GM12873 (cell line): ENCODE results near the gene CYP3A4.

ENCODE experiments used
- CTCF ChIP-seq: IDR thresholded peaks from 2 replicates; pipeline ENCODE4 v1.5.1; 2012; ENCODE audit warnings: low read depth, mild to moderate bottlenecking, moderate library complexity, low read length, control low read depth; ENCODE audit not compliant: insufficient read depth; ENCODE audit errors: missing control alignments

Gene CYP3A4

GRCh38 chr7:99752356-99752755 lies 31.6 kb downstream of the CYP3A4 start:
- TF ChIP-seq CTCF = no peak

- TF ChIP-seq CTCF = no peak
Measured at GRCh38 chr7:99748846-99749579, 35.0 kb downstream of the CYP3A4 start.

GRCh38 chr7:99742737-99743394 lies 41.1 kb downstream of the CYP3A4 start:
- no peak for TF ChIP-seq CTCF

- TF ChIP-seq CTCF = no peak
Measured at GRCh38 chr7:99741441-99741795, 42.6 kb downstream of the CYP3A4 start.

GRCh38 chr7:99740573-99741440 lies 43.2 kb downstream of the CYP3A4 start:
- no peak for TF ChIP-seq CTCF

GRCh38 chr7:99739699-99740572 lies 44.0 kb downstream of the CYP3A4 start:
- no peak for TF ChIP-seq CTCF

GRCh38 chr7:99737726-99738125 lies 46.3 kb downstream of the CYP3A4 start:
- no peak for TF ChIP-seq CTCF
